Retinal pigment epithelial cell (primary cell): Measurements from ENCODE around the gene SLC24A3.

Source experiments
- DNase-seq: peaks from one replicate; pipeline ENCODE4 v3.0.0-alpha.2; 2010; ENCODE audit warnings: low read depth
- H3K4me3 ChIP-seq: 2 replicates; pipeline ENCODE4 v1.5.1; 2011; ENCODE audit warnings: mild to moderate bottlenecking, low read length, control low read depth, moderate library complexity
- TF ChIP-seq, protein P1 (sequence below): conservative IDR thresholded peaks from 2 replicates; pipeline ENCODE4 v1.5.1; 2011; ENCODE audit warnings: low read depth, low read length, control low read depth, inconsistent platforms

The SLC24A3 gene

DNA sequence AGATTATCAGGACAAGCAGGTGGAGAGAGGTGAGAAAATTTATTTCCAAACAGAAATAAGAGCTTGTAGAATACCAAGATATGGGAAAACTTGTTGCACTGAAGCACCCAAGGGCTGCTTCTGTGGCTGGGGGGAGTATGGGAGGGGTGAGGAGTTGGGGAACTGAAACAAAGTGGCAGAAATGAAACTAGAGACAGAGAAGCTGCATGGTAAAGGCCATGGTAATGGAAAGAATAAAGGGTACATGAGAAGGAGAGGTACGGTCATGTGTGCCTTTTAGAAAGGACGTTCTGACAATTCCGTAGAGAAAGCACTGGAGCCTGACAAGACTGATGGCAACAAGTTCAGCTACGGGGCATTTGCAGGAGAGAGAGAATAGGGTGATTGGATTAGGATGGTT is 494.0 kb downstream of the SLC24A3 start:
- TF ChIP-seq, protein P1, sequence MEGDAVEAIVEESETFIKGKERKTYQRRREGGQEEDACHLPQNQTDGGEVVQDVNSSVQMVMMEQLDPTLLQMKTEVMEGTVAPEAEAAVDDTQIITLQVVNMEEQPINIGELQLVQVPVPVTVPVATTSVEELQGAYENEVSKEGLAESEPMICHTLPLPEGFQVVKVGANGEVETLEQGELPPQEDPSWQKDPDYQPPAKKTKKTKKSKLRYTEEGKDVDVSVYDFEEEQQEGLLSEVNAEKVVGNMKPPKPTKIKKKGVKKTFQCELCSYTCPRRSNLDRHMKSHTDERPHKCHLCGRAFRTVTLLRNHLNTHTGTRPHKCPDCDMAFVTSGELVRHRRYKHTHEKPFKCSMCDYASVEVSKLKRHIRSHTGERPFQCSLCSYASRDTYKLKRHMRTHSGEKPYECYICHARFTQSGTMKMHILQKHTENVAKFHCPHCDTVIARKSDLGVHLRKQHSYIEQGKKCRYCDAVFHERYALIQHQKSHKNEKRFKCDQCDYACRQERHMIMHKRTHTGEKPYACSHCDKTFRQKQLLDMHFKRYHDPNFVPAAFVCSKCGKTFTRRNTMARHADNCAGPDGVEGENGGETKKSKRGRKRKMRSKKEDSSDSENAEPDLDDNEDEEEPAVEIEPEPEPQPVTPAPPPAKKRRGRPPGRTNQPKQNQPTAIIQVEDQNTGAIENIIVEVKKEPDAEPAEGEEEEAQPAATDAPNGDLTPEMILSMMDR: no peak
- H3K4me3 ChIP-seq: no peak overlapping the region
- DNase-seq: no peak

DNA sequence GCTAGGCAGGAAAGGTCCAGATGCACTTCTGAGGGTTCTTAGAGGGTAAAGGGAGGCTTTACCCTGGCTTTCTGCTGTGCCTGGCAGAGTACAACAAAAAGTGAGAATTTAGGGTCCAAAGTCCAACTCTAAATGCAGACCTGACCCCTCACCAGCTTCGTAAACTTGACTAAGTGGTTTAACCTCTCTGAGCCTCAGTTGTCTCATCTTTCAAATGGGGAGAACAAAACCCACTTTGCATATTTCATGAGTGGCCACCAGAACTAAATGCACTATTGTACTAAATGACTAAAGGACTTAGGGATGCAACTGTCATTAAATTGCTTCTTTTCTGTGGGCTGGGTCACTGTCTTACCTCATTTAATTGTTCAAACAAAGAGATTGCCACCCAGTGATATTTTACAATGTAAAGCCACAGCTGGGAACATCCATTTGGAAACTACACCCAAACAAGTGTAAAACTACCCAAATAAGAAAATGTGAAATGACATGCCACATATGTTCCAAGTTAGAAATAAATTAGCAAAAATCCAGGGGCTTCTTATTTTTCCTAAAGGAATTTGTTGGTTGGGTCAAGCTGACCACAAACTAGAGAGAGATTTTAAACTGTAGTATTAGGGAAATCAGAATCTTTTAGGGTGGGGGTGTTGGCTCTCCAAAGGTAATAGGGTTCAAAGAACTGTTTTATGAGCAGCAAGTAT is 497.3 kb downstream of the SLC24A3 start:
- TF ChIP-seq, protein P1: no peak
- DNase-seq: no peak
- no peak overlapping the region for H3K4me3 ChIP-seq

DNA sequence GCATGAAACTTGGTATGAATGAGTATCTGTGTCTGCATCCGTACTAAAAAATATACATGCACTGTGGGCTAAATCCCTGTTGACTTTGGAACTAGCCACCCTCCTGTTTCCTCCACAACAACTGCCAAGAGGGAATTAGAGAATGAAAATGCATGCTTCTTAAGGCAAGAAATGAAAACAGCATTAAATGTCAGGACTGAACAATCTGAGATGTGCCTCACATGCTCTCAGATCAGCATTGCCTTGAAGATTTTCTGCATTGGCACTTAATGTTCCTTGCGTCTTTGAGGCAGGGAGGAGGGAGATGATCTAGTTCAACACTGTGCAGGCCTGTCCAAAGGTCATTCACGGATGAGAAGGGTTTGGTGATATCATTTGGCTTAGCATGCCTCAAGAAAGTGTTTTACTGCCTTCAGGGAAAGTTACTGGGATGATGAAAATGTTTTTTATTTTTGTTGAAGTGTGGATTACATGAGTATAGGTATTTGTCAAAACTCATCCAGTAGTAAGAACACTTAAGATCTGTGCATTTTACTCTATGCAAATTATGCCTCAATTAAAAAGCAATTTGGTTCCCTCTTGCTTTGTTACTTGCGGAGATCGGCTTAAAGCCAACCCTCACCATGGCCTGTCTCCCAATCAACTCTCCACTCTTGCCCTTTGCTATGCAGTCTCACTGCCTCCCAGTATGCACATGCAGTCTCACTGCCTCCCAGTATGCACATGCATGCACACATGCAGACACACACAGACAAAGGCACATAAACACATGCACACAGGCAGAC is 498.1 kb downstream of the SLC24A3 start:
- no peak for DNase-seq
- TF ChIP-seq, protein P1: no peak

DNA sequence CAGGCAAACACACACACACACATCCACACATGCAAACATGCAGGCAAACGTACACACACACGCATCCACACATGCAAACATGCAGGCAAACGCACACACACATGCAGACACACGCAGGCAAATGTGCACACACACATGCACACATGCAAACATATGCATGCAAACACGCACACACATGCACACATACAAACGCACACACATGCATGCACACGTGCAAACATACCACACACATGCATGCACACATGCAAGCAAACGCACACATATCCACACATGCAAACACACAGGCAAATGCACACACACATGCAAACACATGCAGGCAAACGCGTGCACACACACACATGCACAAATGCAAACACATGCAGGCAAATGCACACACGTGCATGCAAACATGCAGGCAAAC is 498.7 kb downstream of the SLC24A3 start:
- TF ChIP-seq, protein P1: no peak
- no peak for DNase-seq
- H3K4me3 ChIP-seq: no peak overlapping the region

More for the DNA sequence above, 498.1 kb downstream of the SLC24A3 start:
- H3K4me3 ChIP-seq: no peak overlapping the region

DNA sequence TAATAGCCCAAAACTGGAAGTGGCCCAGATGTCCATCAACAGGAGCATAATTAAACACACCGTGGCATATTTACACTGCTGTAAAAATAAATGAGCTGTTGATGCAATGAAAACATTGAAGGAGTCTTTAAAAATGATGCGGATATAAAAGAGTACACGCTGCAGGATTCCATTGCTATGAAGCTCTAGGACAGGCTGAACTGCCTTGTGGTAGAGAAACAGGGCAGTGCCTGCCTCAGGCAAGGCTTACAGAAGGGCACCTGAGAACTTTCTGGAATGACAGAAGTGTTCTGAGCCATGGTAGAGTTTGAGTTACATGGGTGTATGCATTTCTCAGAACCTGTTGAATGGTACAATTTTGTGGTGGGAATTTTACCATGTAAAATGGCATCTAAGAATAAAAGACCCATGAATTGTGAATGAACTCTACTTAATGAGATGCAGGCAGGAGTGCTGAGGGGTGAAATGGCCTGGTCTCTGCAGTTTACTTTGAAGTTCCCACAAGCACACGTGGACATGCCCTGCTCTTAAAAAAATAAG is 500.3 kb downstream of the SLC24A3 start:
- H3K4me3 ChIP-seq: no peak overlapping the region
- TF ChIP-seq, protein P1: no peak
- no peak for DNase-seq

DNA sequence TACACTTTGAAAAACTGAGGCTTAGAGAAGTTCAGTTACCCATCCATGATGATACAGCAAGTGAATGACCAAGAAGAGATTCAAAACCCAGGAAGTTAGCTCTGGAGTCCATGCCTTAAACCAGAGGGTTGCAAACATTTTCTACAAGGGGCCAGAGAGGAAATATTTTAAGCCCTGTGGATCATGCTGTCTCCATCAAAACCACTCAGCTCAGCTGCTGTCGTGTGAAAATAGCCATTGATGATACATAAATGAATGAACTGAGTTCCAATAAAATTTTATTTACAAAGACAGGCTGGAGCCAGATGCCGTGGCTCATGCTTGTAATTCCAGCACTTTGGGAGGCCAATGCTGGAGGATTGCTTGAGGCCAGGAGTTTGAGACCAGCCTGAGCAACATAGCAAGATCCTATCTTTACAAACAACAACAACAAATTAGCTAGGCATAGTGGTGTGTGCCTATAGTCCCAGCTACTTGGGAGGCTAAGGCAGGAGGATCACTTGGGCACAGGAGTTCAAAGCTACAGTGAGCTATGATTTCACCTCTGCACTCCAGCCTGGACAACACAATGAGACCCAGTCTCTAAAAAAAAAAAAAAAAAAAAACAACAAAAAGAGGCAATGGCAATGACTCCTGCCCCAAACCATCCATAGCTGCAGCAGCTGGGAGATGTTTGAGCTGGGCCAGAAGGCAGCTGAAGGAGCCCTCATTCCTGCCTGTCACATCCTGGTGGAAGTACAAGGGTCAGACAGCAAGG is 501.6 kb downstream of the SLC24A3 start:
- TF ChIP-seq, protein P1: no peak
- H3K4me3 ChIP-seq: no peak overlapping the region

More for the DNA sequence above, 501.6 kb downstream of the SLC24A3 start:
- DNase-seq: no peak
